Suprapubic skin (tissue), 4 donors: ENCODE data around the gene ITPR2. TPM values are rescaled to one million over a fixed set of nuclear protein-coding genes. Genes with fewer than 3 reads are reported as not detected.

Experiments used
- DNase-seq, 2 donors: peaks; one replicate each; pipeline ENCODE4 v3.0.0-alpha.2; 2019; ENCODE audit warnings: low spot score in 2 of 2
- H3K27ac ChIP-seq: fragments of 200-600 bp; sonication (generic); one replicate; pipeline ENCODE4 v1.5.1; 2019
- H3K27me3 ChIP-seq: fragments of 200-600 bp; sonication (generic); one replicate; pipeline ENCODE4 v1.5.1; 2019
- H3K36me3 ChIP-seq: fragments of 200-600 bp; sonication (generic); one replicate; pipeline ENCODE4 v1.5.1; 2019
- H3K4me1 ChIP-seq: fragments of 200-600 bp; sonication (generic); one replicate; pipeline ENCODE4 v1.5.1; 2019
- H3K4me3 ChIP-seq: fragments of 200-600 bp; sonication (generic); one replicate; pipeline ENCODE4 v1.5.1; 2019; ENCODE audit warnings: mild to moderate bottlenecking
- H3K9me3 ChIP-seq: fragments of 200-600 bp; sonication (generic); one replicate; pipeline ENCODE4 v1.5.1; 2019
- CTCF ChIP-seq, 2 donors: fragments of 200-600 bp in 1 of 2; fragments of 450-650 bp in 1 of 2; sonication (generic) in 1 of 2; IDR thresholded peaks; one replicate each; pipeline ENCODE4 v1.5.1; 2016 to 2019; ENCODE audit warnings: antibody characterized with exemption in 2 of 2, mild to moderate bottlenecking in 1 of 2, moderate library complexity in 1 of 2
- EP300 ChIP-seq: sonication (generic); formaldehyde crosslinking; IDR thresholded peaks from one replicate; pipeline ENCODE4 v1.6.1; 2017; ENCODE audit warnings: antibody characterized with exemption
- POLR2A ChIP-seq, 2 donors: fragments of 450-650 bp; IDR thresholded peaks; one replicate each; pipeline ENCODE4 v1.6.1; 2017; ENCODE audit warnings: antibody characterized with exemption in 2 of 2, mild to moderate bottlenecking in 2 of 2, moderate library complexity in 2 of 2
- POLR2AphosphoS5 ChIP-seq, 3 donors: sonication (generic); formaldehyde crosslinking; IDR thresholded peaks; one replicate each; pipeline ENCODE4 v1.6.1; 2017; ENCODE audit warnings: antibody characterized with exemption in 3 of 3
- WGBS: methylation state at CpG from one replicate; pipeline ENCODE4 v1.1.5; 2018; 5-methylcytosine and 5-hydroxymethylcytosine counted together
- total RNA-seq, 4 donors: library from RNA; depleted of rRNA; stranded (reverse); fragments of >200 nt; gene quantifications; one replicate each; pipeline ENCODE4 v1.1.0, GENCODE V29; 2016

ITPR2 gene
- total RNA-seq, 4 donors from 2014 or later, result 59.6 to 159 (median 72.1) TPM

GRCh38 chr12:26744042-26744626, 88.9 kb downstream of the ITPR2 start:
- Histone ChIP-seq H3K4me3 (no peak overlapping the region), H3K27me3 (no peaks in the 10 kb centered on the region), H3K4me1 (peaks cover 57% of the 10 kb centered on the region), H3K27ac (no peak overlapping the region), H3K36me3 (no peaks in the 10 kb centered on the region), H3K9me3 (no peaks in the 10 kb centered on the region)
- 89% methylated on average over 5 of the region's 5 CpGs for WGBS
- DNase-seq, result no peak
- TF ChIP-seq CTCF (IDR thresholded peaks at IDR 0.05) (no peak), EP300 (no peak), POLR2AphosphoS5 (IDR thresholded peaks at IDR 0.05) (no peak), POLR2A (IDR thresholded peaks at IDR 0.05) (no peak)

DNA sequence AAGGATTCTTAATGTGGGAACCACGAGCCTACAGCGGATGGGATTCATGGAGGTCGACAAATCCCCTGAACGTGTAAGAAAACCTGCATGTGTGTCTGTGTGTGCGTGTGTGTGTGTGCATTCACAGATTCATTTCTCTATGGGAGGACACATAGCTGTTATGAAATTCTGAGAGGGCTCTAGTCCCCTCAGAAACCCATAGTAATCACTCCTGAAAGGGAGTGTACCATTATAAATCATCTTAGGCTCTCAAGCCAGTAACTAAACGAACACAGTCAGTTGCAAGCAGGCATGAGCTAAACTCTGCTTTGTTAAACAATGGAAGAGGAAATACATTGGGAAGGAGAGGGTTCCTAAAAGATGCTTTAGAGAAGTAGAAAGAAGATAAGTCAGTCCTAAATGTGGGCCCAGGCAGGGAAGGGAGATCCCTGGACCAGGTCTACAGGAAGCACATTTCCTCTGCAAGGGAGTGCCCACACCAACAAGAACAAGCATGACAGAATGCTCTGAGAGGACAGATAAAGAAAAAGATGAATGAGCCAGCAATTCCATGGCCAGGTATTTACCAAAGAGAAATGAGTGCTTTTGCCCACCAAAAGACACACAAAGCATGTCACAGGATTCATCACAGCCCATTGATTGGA, 91.3 kb downstream of the ITPR2 start:
- no peak for DNase-seq
- Histone ChIP-seq H3K9me3 (no peaks in the 10 kb centered on the region), H3K27me3 (no peaks in the 10 kb centered on the region), H3K4me1 (peaks cover 51% of the 10 kb centered on the region), H3K27ac (peak overlapping the region; percentile 69), H3K36me3 (no peaks in the 10 kb centered on the region), H3K4me3 (no peak overlapping the region)
- no peak for TF ChIP-seq CTCF (IDR thresholded peaks at IDR 0.05)
- TF ChIP-seq EP300, result no peak
- no peak for TF ChIP-seq POLR2A (IDR thresholded peaks at IDR 0.05)
- TF ChIP-seq POLR2AphosphoS5 (IDR thresholded peaks at IDR 0.05), result no peak
- 60% methylated on average over 6 of the region's 6 CpGs for WGBS

GRCh38 chr12:26740991-26741390, 92.0 kb downstream of the ITPR2 start:
- Histone ChIP-seq H3K9me3 (no peaks in the 10 kb centered on the region), H3K4me3 (no peak overlapping the region), H3K27me3 (no peaks in the 10 kb centered on the region), H3K36me3 (no peaks in the 10 kb centered on the region), H3K27ac (peak overlapping the region; percentile 69), H3K4me1 (peaks cover 52% of the 10 kb centered on the region)
- no peak for DNase-seq
- TF ChIP-seq EP300 (no peak), POLR2AphosphoS5 (IDR thresholded peaks at IDR 0.05) (no peak), POLR2A (IDR thresholded peaks at IDR 0.05) (no peak), CTCF (IDR thresholded peaks at IDR 0.05) (no peak)
- WGBS, result 52% methylated on average over 4 of the region's 4 CpGs

DNA sequence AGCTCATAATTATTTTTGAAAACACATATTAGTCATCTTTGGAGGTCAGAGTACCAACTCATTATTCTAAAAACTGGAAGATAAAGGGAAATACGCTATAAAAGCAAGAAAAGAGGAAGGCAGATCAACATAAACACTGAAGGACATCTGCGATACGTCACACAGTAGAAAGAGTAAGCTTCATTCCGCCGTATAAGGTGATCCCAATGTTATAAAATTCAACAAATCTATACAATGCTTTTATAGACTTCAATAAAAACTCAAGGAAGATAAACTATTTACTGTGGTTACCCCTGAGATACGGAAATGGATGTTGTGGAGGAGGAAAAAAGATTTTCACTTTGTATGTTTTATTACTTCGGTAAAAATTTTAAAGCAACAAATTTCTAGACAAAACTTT, 92.6 kb downstream of the ITPR2 start:
- Histone ChIP-seq H3K27ac (peak overlapping the region; percentile 69), H3K9me3 (no peaks in the 10 kb centered on the region), H3K27me3 (no peaks in the 10 kb centered on the region), H3K4me1 (peaks cover 47% of the 10 kb centered on the region), H3K36me3 (no peaks in the 10 kb centered on the region), H3K4me3 (no peak overlapping the region)
- DNase-seq, result no peak
- TF ChIP-seq POLR2AphosphoS5 (IDR thresholded peaks at IDR 0.05) (no peak), POLR2A (IDR thresholded peaks at IDR 0.05) (no peak), EP300 (no peak), CTCF (IDR thresholded peaks at IDR 0.05) (no peak)
- whole genome bisulfite sequencing, result 75% methylated on average over 7 of the region's 7 CpGs

DNA sequence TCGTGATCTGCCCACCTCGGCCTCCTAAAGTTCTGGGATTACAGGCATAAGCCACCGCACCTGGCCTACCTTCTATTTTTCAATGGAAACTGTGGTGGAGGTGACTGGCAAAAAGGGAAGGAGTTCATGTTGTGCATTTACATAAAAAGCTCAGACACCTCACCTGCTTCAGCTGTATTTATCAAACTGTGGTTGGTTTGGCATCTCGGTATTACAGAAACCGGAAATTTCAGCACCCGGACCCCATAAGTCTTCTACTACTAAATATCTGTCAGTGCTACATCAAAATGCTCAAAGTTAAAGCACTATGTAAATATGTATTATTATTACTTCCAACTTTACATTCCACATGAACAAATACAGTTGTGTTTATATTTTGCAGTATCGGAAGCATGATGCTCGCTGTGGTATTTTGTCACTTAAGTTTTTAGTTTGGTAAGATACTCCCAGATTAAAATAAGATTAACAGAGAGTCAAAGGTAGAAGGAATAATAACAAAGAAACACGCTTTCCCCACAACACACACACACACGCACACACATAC, 95.4 kb downstream of the ITPR2 start:
- Histone ChIP-seq H3K4me3 (peak overlapping the region; percentile 16), H3K9me3 (no peaks in the 10 kb centered on the region), H3K4me1 (peaks cover 66% of the 10 kb centered on the region), H3K27me3 (no peaks in the 10 kb centered on the region), H3K27ac (peak overlapping the region; percentile 70), H3K36me3 (no peaks in the 10 kb centered on the region)
- no peak for DNase-seq
- TF ChIP-seq CTCF (IDR thresholded peaks at IDR 0.05), result no peak
- TF ChIP-seq POLR2A (IDR thresholded peaks at IDR 0.05), result no peak
- TF ChIP-seq EP300, result no peak
- TF ChIP-seq POLR2AphosphoS5 (IDR thresholded peaks at IDR 0.05), result no peak
- WGBS, result 74% methylated on average over 10 of the region's 10 CpGs
